GM23338 (cell line): ENCODE measurements around the gene PROCR. TPM values are rescaled to one million over a fixed set of nuclear protein-coding genes. Genes with fewer than 3 reads are reported as not detected.

Source experiments
- ATAC-seq: fragments of 200-7000 bp; cut with Tn5 transposase; 3 replicates; pipeline ENCODE4 v1.9.1; 2020
- DNase-seq: peaks from one replicate; pipeline ENCODE4 v3.0.0-alpha.2; 2015; ENCODE audit warnings: low spot score
- H2AFZ ChIP-seq: fragments of 200-600 bp; sonication (generic); 2 replicates; pipeline ENCODE4 v1.8.0; 2016; ENCODE audit warnings: antibody characterized with exemption, mild to moderate bottlenecking, moderate library complexity
- H3F3A ChIP-seq: fragments of 200-600 bp; sonication (generic); replicated peaks from 2 replicates; pipeline ENCODE4 v1.8.0; 2017; ENCODE audit warnings: antibody characterized with exemption, mixed run types, low read depth
- H3K27ac ChIP-seq: fragments of 200-600 bp; sonication (generic); 2 replicates; pipeline ENCODE4 v1.6.1; 2016; ENCODE audit warnings: low read depth
- H3K27me3 ChIP-seq: fragments of 200-600 bp; sonication (generic); 2 replicates; pipeline ENCODE4 v1.8.0; 2016; ENCODE audit warnings: mild to moderate bottlenecking, mixed run types, moderate library complexity; ENCODE audit not compliant: insufficient read depth
- H3K36me3 ChIP-seq: fragments of 200-600 bp; sonication (generic); 2 replicates; pipeline ENCODE4 v1.8.0; 2016; ENCODE audit warnings: mild to moderate bottlenecking; ENCODE audit not compliant: insufficient read depth
- H3K4me1 ChIP-seq: fragments of 200-600 bp; sonication (generic); 2 replicates; pipeline ENCODE4 v1.8.0; 2016; ENCODE audit warnings: mild to moderate bottlenecking, moderate library complexity; ENCODE audit not compliant: insufficient read depth
- H3K4me2 ChIP-seq: fragments of 200-600 bp; sonication (generic); 2 replicates; pipeline ENCODE4 v1.7.1; 2017; ENCODE audit warnings: mixed run types
- H3K4me3 ChIP-seq: fragments of 200-600 bp; sonication (generic); 2 replicates; pipeline ENCODE4 v1.6.1; 2016; ENCODE audit warnings: mixed run types
- H3K79me2 ChIP-seq: fragments of 200-600 bp; sonication (generic); replicated peaks from 2 replicates; pipeline ENCODE4 v1.8.0; 2017; ENCODE audit warnings: mild to moderate bottlenecking; ENCODE audit not compliant: insufficient read depth
- H3K9me2 ChIP-seq: fragments of 200-600 bp; sonication (generic); 2 replicates; pipeline ENCODE4 v1.8.0; 2017; ENCODE audit not compliant: insufficient read depth
- H4K20me1 ChIP-seq: fragments of 200-600 bp; sonication (generic); replicated peaks from 2 replicates; pipeline ENCODE4 v1.8.0; 2017; ENCODE audit warnings: mild to moderate bottlenecking; ENCODE audit not compliant: insufficient read depth
- H3K27ac Mint-ChIP-seq: 2 replicates; pipeline ENCODE4 v1.8.0; 2020; ENCODE audit warnings: inconsistent platforms, mild to moderate bottlenecking, moderate library complexity, mixed read lengths
- H3K27me3 Mint-ChIP-seq: 3 replicates; pipeline ENCODE4 v1.8.0; 2022; ENCODE audit warnings: low read depth, mild to moderate bottlenecking, moderate library complexity, mixed read lengths, inconsistent platforms; ENCODE audit not compliant: insufficient read depth, poor library complexity
- H3K36me3 Mint-ChIP-seq: 3 replicates; pipeline ENCODE4 v1.8.0; 2021; ENCODE audit warnings: low read depth, mild to moderate bottlenecking, inconsistent platforms, moderate library complexity, mixed read lengths
- H3K4me1 Mint-ChIP-seq: 3 replicates; pipeline ENCODE4 v1.8.0; 2020; ENCODE audit warnings: mild to moderate bottlenecking, inconsistent platforms, mixed read lengths
- H3K4me3 Mint-ChIP-seq: 3 replicates; pipeline ENCODE4 v1.8.0; 2021; ENCODE audit warnings: moderate library complexity, mild to moderate bottlenecking, inconsistent platforms, mixed read lengths
- H3K9me3 Mint-ChIP-seq: 3 replicates; pipeline ENCODE4 v1.8.0; 2020; ENCODE audit warnings: moderate library complexity, mild to moderate bottlenecking, inconsistent platforms, mixed read lengths
- CTCF ChIP-seq, 2 experiments: fragments of 200-600 bp in 1 of 2; sonication (generic) in 1 of 2; conservative IDR thresholded peaks; 2 replicates each; pipeline versions ENCODE4 v1.5.1 to v1.6.1; 2016 to 2017; ENCODE audit warnings: antibody characterized with exemption in 2 of 2, low read depth in 2 of 2, mild to moderate bottlenecking in 2 of 2, moderate library complexity in 1 of 2
- ETS1 ChIP-seq: IDR thresholded peaks from 2 replicates; pipeline ENCODE4 v1.6.1; 2016; ENCODE audit warnings: antibody characterized with exemption
- EZH2 ChIP-seq: fragments of 200-600 bp; sonication (generic); IDR thresholded peaks from one replicate; pipeline ENCODE4 v1.8.0; 2017; ENCODE audit warnings: antibody characterized with exemption, mild to moderate bottlenecking, low read depth; ENCODE audit not compliant: unreplicated experiment
- EZH2phosphoT487 ChIP-seq: fragments of 200-600 bp; sonication (generic); IDR thresholded peaks from one replicate; pipeline ENCODE4 v1.8.1; 2018; ENCODE audit warnings: antibody characterized with exemption; ENCODE audit not compliant: unreplicated experiment
- NANOG ChIP-seq: IDR thresholded peaks from 2 replicates; pipeline ENCODE4 v1.6.1; 2016; ENCODE audit warnings: antibody characterized with exemption, borderline replicate concordance
- polyA plus RNA-seq: library from polyadenylated mRNA; unstranded; fragments of >200 nt; fragmentation: Nextera tagmentation; extraction: Ambion mirVana; gene quantifications from 2 replicates; pipeline ENCODE4 v1.2.1, GENCODE V29; 2016
- total RNA-seq: library from RNA; depleted of rRNA; stranded (reverse); fragments of >200 nt; shearing (Covaris generic); gene quantifications from 2 replicates; pipeline ENCODE4 v1.2.3, GENCODE V29; 2014

The PROCR gene
- total and polyA plus RNA-seq, 2 experiments from 2014 or later = 32.9 to 36.1 TPM

GRCh38 chr20:35145141-35145564 lies 26.7 kb upstream of the PROCR start:
- peaks cover 9% of the 10 kb centered on the region; the same call in 2 of the 3 replicates for H3K36me3 Mint-ChIP-seq
- no peak overlapping the region for H3K27ac ChIP-seq
- peaks cover 13% of the 10 kb centered on the region for H3F3A ChIP-seq
- no peaks in the 10 kb centered on the region; the same call in 1 of the 2 replicates for H4K20me1 ChIP-seq
- no peak overlapping the region for H3K27ac Mint-ChIP-seq
- H3K9me2 ChIP-seq = no peaks in the 10 kb centered on the region
- H3K4me3 Mint-ChIP-seq = peak overlapping the region; percentile 92; the same call in 2 of the 3 replicates
- H3K27me3 Mint-ChIP-seq = peaks cover 9% of the 10 kb centered on the region
- peaks cover 14% of the 10 kb centered on the region for H3K36me3 ChIP-seq
- DNase-seq (peak; percentile 75), ATAC-seq (peak; percentile 10)
- no peak overlapping the region for H2AFZ ChIP-seq
- no peak overlapping the region for H3K4me2 ChIP-seq
- H3K4me1 ChIP-seq = peaks cover 13% of the 10 kb centered on the region
- no peaks in the 10 kb centered on the region for H3K79me2 ChIP-seq
- TF ChIP-seq CTCF (conservative IDR thresholded peaks at IDR 0.05; ENCODE audit: low read depth in 2 of 2) = peak; percentile 77 to 83
- no peak for TF ChIP-seq EZH2
- no peaks in the 10 kb centered on the region for H3K27me3 ChIP-seq
- no peak overlapping the region for H3K4me3 ChIP-seq
- no peaks in the 10 kb centered on the region for H3K9me3 Mint-ChIP-seq
- peaks cover 16% of the 10 kb centered on the region for H3K4me1 Mint-ChIP-seq

GRCh38 chr20:35146299-35146919 lies 25.5 kb upstream of the PROCR start:
- H3K9me2 ChIP-seq = no peaks in the 10 kb centered on the region
- peak overlapping the region; percentile 89 for H2AFZ ChIP-seq
- H3K27ac ChIP-seq = peak overlapping the region; percentile 85
- peaks cover 13% of the 10 kb centered on the region for H3K4me1 ChIP-seq
- H3K4me2 ChIP-seq = peak overlapping the region; percentile 77
- H4K20me1 ChIP-seq = no peaks in the 10 kb centered on the region; the same call in 1 of the 2 replicates
- H3K4me3 ChIP-seq = peak overlapping the region; percentile 95
- Mint-ChIP-seq H3K9me3 (no peaks in the 10 kb centered on the region), H3K27me3 (peaks cover 9% of the 10 kb centered on the region), H3K27ac (peak overlapping the region; percentile 92), H3K4me1 (peaks cover 16% of the 10 kb centered on the region), H3K36me3 (peaks cover 6% of the 10 kb centered on the region; the same call in 1 of the 3 replicates), H3K4me3 (peak overlapping the region; percentile 92)
- peaks cover 11% of the 10 kb centered on the region; the same call in 1 of the 2 replicates for H3K36me3 ChIP-seq
- H3K79me2 ChIP-seq = no peaks in the 10 kb centered on the region
- ATAC-seq = peak; percentile 52
- peak; percentile 75 for DNase-seq
- peaks cover 13% of the 10 kb centered on the region for H3F3A ChIP-seq
- no peak for TF ChIP-seq EZH2phosphoT487
- TF ChIP-seq ETS1 = no peak
- no peak for TF ChIP-seq NANOG
- no peaks in the 10 kb centered on the region for H3K27me3 ChIP-seq
